Psoas muscle (tissue), 8 donors: ENCODE data around the gene C19orf53. TPM values are rescaled to one million over a fixed set of nuclear protein-coding genes. Genes with fewer than 3 reads are reported as not detected.
A peak's percentile ranks its signal among the peaks of the same experiment; 100 is the strongest.

ENCODE experiments used
- ATAC-seq, 4 donors: fragments of 200-7000 bp; cut with Tn5 transposase; one replicate each; pipeline ENCODE4 v1.9.1; 2020; ENCODE audit warnings: moderate library complexity in 3 of 4, mild to moderate bottlenecking in 2 of 4
- DNase-seq, 2 donors: peaks; one replicate each; pipeline ENCODE4 v3.0.0-alpha.2; 2020
- H3K27ac ChIP-seq: fragments of 200-600 bp; one replicate; pipeline ENCODE4 v1.8.0; 2022
- H3K27me3 ChIP-seq, 3 donors: fragments of 200-600 bp in 1 of 3; one replicate each; pipeline versions ENCODE4 v1.6.1 to v1.8.0; 2013 to 2022; ENCODE audit warnings: low read length in 2 of 3, mild to moderate bottlenecking in 2 of 3, moderate library complexity in 1 of 3; ENCODE audit not compliant: insufficient read depth in 3 of 3
- H3K36me3 ChIP-seq, 2 donors: fragments of 200-600 bp in 1 of 2; one replicate each; pipeline versions ENCODE4 v1.6.1 to v1.8.0; 2013 to 2022; ENCODE audit warnings: low read depth in 1 of 2, mild to moderate bottlenecking in 1 of 2, moderate library complexity in 1 of 2; ENCODE audit not compliant: insufficient read depth in 1 of 2
- H3K4me1 ChIP-seq: fragments of 200-600 bp; one replicate; pipeline ENCODE4 v1.8.0; 2022
- H3K4me3 ChIP-seq: fragments of 200-600 bp; one replicate; pipeline ENCODE4 v1.8.0; 2022; ENCODE audit warnings: mild to moderate bottlenecking
- H3K9me3 ChIP-seq: fragments of 200-600 bp; one replicate; pipeline ENCODE4 v1.8.0; 2022
- CTCF ChIP-seq: fragments of 200-600 bp; IDR thresholded peaks from one replicate; pipeline ENCODE4 v1.8.0; 2022; ENCODE audit warnings: antibody characterized with exemption
- WGBS, 3 donors: extraction: QIAGEN DNeasy Blood & Tissue Kit; methylation state at CpG; one replicate each; pipeline versions ENCODE4 v1.1.6 to v1.1.7; 2013; 5-methylcytosine and 5-hydroxymethylcytosine counted together
- intact Hi-C, 2 donors: fragments of 100-400 bp; cut with DNase I; formaldehyde crosslinking; loops; one replicate each; pipeline versions ENCODE4 v1.11.0 to v1.14.2; 2022
- polyA plus RNA-seq, 3 donors: library from polyadenylated mRNA; stranded (reverse); fragments of 200-250 nt; gene quantifications; one replicate each; pipeline ENCODE4 v1.2.3, GENCODE V29; 2013
- total RNA-seq, 4 donors: library from RNA; stranded (reverse); fragmentation: NEBNext Ultra II Directional in 2 of 4; extraction: Animal tissue kit (Norgen Biotek cat#: 25700) in 2 of 4; gene quantifications; one replicate each; pipeline versions ENCODE4 v1.2.1 to v1.2.4, GENCODE V29; 2021 to 2023
- donor health status: healthy with polysubstance abuse.
- donor health status: DM: no; HTN: no; CAD: no; lungs with moderate emphysema.
- donor health status: Bipolar disorder and iron deficiency.
- donor health status: healthy.
- donor health status: DM: yes; HTN: yes; CAD: no.
- donor health status: DM: no; HTN: no; CAD: no.
- donor health status: DM: no; HTN: no; CAD: no.
- donor health status: DM: yes; HTN: yes; CAD: no.

C19orf53 gene
- total and polyA plus RNA-seq, 7 donors: 88.9 to 196 (median 109) TPM

DNA sequence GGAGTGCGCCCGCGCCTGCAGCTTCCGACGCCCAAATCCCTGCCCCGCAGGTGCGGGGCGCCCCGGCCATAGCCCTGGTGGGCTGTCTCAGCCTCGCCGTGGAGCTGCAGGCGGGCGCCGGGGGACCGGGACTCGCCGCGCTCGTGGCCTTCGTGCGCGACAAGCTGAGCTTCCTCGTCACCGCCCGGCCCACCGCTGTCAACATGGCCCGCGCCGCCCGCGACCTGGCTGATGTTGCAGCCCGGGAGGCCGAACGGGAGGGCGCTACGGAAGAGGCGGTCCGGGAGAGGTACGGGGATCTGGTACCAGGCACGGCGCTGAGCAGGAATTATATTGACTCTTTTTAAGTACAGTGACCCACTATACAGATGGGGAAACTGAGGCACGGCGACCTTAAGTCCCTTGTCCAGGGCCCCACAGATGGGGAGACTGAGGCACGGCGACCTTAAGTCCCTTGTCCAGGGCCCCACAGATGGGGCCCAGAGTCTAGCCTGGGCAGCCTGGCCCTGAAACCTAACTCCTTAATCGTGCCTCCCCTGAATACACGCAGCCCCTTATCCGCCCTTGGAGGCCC lies 9.3 kb upstream of the C19orf53 start:
- Histone ChIP-seq H3K36me3 (peaks cover 0 to 58% of the 10 kb centered on the region in 2 donors), H3K4me3 (peak overlapping the region; percentile 84), H3K27me3 (no peaks in the 10 kb centered on the region), H3K4me1 (peaks cover 4% of the 10 kb centered on the region), H3K27ac (peak overlapping the region; percentile 66), H3K9me3 (no peaks in the 10 kb centered on the region)
- TF ChIP-seq CTCF: no peak
- 2% methylated on average over 42 to 48 of the region's 48 CpGs for WGBS, 3 donors
- intact Hi-C loops: no loop called here
- peak; percentile 44 to 60 for DNase-seq
- peak; percentile 14 to 42 (median 28) for ATAC-seq

DNA sequence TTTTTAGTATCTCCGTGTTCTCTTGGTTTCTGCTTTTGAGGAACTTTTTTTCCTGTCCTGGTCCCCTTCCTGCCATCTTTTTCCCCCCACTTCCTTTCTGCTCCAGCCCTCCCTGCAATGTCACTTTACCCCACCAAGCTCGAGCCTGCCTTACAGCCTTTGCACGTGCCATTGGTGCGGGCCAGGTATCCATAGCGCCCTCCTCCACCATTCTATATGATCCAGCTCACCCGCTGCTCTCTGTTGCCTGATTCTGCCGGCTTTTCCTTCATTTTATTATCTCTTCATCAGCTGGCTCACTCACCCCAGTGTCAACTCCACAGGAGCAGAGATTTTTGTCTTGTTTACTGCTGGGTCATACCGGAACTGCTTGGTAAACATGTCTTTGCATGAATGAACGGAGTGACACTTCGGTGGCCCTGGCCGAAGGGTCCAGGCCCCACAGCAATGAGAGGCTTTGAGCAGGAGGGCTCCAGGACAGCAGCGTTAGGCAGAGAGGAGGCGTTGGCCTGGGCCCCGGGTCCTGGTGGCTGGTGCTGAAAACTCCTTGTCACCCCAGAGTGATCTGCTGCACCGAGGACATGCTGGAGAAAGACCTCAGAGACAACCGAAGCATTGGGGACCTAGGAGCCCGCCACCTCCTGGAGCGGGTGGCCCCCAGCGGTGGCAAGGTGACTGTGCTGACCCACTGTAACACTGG lies 8.7 kb upstream of the C19orf53 start:
- Histone ChIP-seq H3K4me1 (peaks cover 4% of the 10 kb centered on the region), H3K9me3 (no peaks in the 10 kb centered on the region), H3K27ac (peak overlapping the region; percentile 66), H3K27me3 (no peaks in the 10 kb centered on the region), H3K4me3 (peak overlapping the region; percentile 84), H3K36me3 (peaks cover 0 to 58% of the 10 kb centered on the region in 2 donors)
- 55 to 66% (median 64%) methylated on average over 19 of the region's 19 CpGs for WGBS, 3 donors
- no peak for TF ChIP-seq CTCF
- DNase-seq (no peak), ATAC-seq (no peak)
- intact Hi-C loops: no loop called here

GRCh38 chr19:13766095-13766481 lies 8.2 kb upstream of the C19orf53 start:
- intact Hi-C loops: no loop called here
- DNase-seq (no peak), ATAC-seq (no peak)
- H3K27ac ChIP-seq: no peak overlapping the region
- peaks cover 0 to 58% of the 10 kb centered on the region in 2 donors for H3K36me3 ChIP-seq
- H3K9me3 ChIP-seq: no peaks in the 10 kb centered on the region
- no peaks in the 10 kb centered on the region for H3K27me3 ChIP-seq
- no peak overlapping the region for H3K4me3 ChIP-seq
- H3K4me1 ChIP-seq: peaks cover 4% of the 10 kb centered on the region
- TF ChIP-seq CTCF: no peak
- 94 to 97% (median 94%) methylated on average over 3 of the region's 3 CpGs for WGBS, 3 donors

DNA sequence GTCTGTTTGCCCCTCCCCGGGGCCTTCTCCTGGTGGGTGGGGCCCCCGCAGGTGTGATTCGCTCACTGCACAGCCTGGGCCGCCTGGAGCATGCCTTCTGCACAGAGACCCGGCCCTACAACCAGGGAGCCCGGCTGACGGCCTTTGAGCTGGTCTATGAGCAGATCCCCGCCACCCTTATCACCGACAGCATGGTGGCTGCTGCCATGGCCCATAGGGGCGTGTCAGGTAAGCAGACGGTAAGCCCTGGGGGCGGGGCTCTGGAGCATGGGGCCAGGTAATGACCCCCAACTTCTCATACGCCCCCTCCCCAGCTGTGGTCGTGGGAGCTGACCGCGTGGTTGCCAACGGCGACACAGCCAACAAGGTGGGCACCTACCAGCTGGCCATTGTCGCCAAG lies 5.7 kb upstream of the C19orf53 start:
- Histone ChIP-seq H3K4me1 (peaks cover 4% of the 10 kb centered on the region), H3K9me3 (no peaks in the 10 kb centered on the region), H3K4me3 (no peak overlapping the region), H3K36me3 (peaks cover 2 to 47% of the 10 kb centered on the region in 2 donors), H3K27me3 (no peaks in the 10 kb centered on the region), H3K27ac (no peak overlapping the region)
- intact Hi-C loops: no loop called here
- ATAC-seq (no peak), DNase-seq (no peak)
- no peak for TF ChIP-seq CTCF
- WGBS, 3 donors: 84 to 89% (median 86%) methylated on average over 18 to 19 of the region's 19 CpGs
